ENCODE results near the gene PREX1. TPM values are rescaled to one million over a fixed set of nuclear protein-coding genes. Genes with fewer than 3 reads are reported as not detected.
"Not testable (repeated sequence)": the region's sequence is repeated elsewhere in the genome, so short reads cannot be mapped to it uniquely, and the experiment has no call there.

The PREX1 gene
- total RNA-seq, 1 donor from 2014 or later = 65.5 TPM

DNA sequence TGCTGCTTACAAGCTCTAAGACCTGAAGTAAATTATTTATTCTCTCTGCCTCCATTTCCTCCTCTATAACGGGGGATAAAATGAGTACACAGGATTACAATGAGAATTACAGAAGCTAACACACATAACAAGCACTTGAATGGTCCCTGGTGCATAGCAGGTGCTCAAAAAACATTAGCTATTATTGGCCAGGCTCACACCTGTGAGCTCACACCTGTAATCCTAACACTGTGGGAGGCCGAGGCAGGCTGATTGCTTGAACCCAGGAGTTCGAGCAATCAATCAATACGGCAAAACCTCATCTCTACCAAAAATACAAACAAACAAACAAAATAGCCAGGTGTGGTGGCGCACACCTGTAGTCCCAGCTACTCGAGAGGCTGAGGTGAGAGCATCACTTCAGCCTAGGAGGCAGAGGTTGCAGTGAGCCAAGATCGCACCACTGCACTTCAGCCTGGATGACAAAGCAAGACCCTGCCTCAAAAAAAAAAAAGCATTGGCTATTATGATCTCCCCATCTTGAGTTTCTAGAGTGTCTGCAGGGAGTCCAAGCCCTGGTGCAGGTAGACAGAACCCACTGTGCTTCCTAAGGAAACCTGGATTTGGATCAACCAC lies 68.1 kb downstream of the PREX1 start:
- peak overlapping the region; percentile 75 for H3K4me3 Mint-ChIP-seq
- intact Hi-C loops (cut with micrococcal nuclease) = loop anchor here (1.0 to 10.0 kb wide), 6 partner anchors 10 to 405 kb away; no protein-coding TSS in a partner anchor
- H3K4me1 Mint-ChIP-seq = peaks cover 73% of the 10 kb centered on the region
- peaks cover 12% of the 10 kb centered on the region for H3K9me3 Mint-ChIP-seq
- H3K27ac Mint-ChIP-seq = peak overlapping the region; percentile 97
- H3K27me3 Mint-ChIP-seq = no peaks in the 10 kb centered on the region
- peaks cover 52% of the 10 kb centered on the region for H3K36me3 Mint-ChIP-seq (ENCODE audit: low read depth)
- peak; percentile 70 for DNase-seq

- no peak for DNase-seq
- intact Hi-C loops (cut with micrococcal nuclease) = no loop called here
- Mint-ChIP-seq H3K27me3 (no peaks in the 10 kb centered on the region), H3K27ac (peak overlapping the region; percentile 61), H3K9me3 (peaks cover 16% of the 10 kb centered on the region), H3K36me3 (ENCODE audit: low read depth) (peaks cover 51% of the 10 kb centered on the region), H3K4me3 (no peak overlapping the region), H3K4me1 (peaks cover 71% of the 10 kb centered on the region)
These were observed 69.5 kb downstream of the PREX1 start for GRCh38 chr20:48758206-48758820.

- intact Hi-C loops (cut with micrococcal nuclease); DNase-seq: not testable (repeated sequence)
- H3K36me3 Mint-ChIP-seq (ENCODE audit: low read depth) = peaks cover 54% of the 10 kb centered on the region
These were observed 71.0 kb downstream of the PREX1 start for GRCh38 chr20:48756774-48757173.

DNA sequence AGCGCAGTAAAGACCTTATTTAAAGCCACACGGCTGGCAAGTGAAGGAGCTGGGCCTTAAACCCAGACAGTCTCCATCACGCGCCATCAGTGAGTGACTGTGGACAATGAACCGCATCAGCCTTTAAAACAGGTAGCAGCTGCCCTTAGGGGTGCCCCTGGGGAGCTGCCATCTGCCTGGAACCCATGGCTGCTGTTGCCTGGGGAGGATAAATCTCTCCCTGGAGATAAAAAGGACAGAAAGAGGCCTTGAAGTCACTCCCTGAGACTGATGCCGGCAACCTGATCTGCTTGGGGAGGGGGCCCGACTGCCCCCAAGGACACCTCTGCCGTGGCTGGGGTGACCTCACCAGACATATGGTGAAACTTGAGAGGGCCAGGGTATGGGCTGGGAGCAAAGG lies 73.5 kb downstream of the PREX1 start:
- Mint-ChIP-seq H3K27ac (no peak overlapping the region), H3K27me3 (no peaks in the 10 kb centered on the region), H3K9me3 (peaks cover 21% of the 10 kb centered on the region), H3K4me1 (peaks cover 70% of the 10 kb centered on the region), H3K4me3 (no peak overlapping the region), H3K36me3 (ENCODE audit: low read depth) (peaks cover 57% of the 10 kb centered on the region)
- intact Hi-C loops (cut with micrococcal nuclease) = no loop called here
- no peak for DNase-seq

More at GRCh38 chr20:48756774-48757173, 71.0 kb downstream of the PREX1 start:
- H3K27me3 Mint-ChIP-seq, H3K4me3 Mint-ChIP-seq: not testable (repeated sequence)
- H3K9me3 Mint-ChIP-seq = peaks cover 21% of the 10 kb centered on the region
- H3K27ac Mint-ChIP-seq = peak overlapping the region; percentile 66
- H3K4me1 Mint-ChIP-seq = peaks cover 73% of the 10 kb centered on the region

- H3K4me3 Mint-ChIP-seq = no peak overlapping the region
- intact Hi-C loops (cut with micrococcal nuclease) = no loop called here
- peaks cover 70% of the 10 kb centered on the region for H3K4me1 Mint-ChIP-seq
- H3K36me3 Mint-ChIP-seq (ENCODE audit: low read depth) = peaks cover 54% of the 10 kb centered on the region
- peak overlapping the region; percentile 84 for H3K27ac Mint-ChIP-seq
- H3K9me3 Mint-ChIP-seq = peaks cover 21% of the 10 kb centered on the region
- no peak for DNase-seq
- H3K27me3 Mint-ChIP-seq = no peaks in the 10 kb centered on the region
These were observed 74.8 kb downstream of the PREX1 start for GRCh38 chr20:48752963-48753362.

GRCh38 chr20:48751871-48752270 lies 75.9 kb downstream of the PREX1 start:
- peaks cover 19% of the 10 kb centered on the region for H3K9me3 Mint-ChIP-seq
- H3K4me3 Mint-ChIP-seq = peak overlapping the region; percentile 58
- no peaks in the 10 kb centered on the region for H3K27me3 Mint-ChIP-seq
- peaks cover 48% of the 10 kb centered on the region for H3K36me3 Mint-ChIP-seq (ENCODE audit: low read depth)
- H3K4me1 Mint-ChIP-seq = peaks cover 61% of the 10 kb centered on the region
- intact Hi-C loops (cut with micrococcal nuclease) = loop anchor here (1.0 kb wide), 1 partner anchor 13 kb away; no protein-coding TSS in a partner anchor
- peak overlapping the region; percentile 82 for H3K27ac Mint-ChIP-seq
- no peak for DNase-seq

DNA sequence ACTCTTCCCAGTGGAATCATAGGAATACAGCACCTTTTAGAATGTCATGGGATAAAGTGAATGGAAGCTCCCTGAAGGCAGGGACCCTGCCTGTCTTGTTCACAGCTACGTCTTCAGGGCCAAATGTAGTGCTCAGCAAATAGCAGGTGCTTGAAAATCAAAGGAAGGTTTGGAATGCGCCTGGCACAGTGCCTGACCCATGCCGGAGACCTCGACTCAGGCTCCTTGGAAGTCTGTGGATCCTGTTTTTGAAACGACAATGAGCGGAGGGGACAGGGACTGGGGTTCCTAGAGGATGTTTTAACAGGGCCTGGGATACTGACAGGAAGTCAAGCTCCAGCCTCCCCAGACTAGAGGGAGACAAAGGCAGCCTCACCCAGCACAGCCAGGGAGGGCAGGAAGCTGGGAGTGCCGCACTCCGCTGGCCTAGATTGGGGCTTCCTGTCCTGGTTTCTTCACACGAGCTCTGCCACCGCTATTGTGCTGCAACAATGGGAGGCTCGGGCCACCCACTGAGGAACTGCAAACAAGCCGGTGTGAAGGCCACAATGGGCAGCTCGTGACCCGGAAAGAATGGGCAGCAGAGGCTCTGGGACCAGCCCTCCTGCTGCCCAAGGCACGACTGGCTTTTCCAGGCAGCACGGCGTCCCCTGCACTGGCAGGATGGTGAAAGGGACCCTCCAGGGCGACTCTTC lies 76.7 kb downstream of the PREX1 start:
- H3K27ac Mint-ChIP-seq = peak overlapping the region; percentile 82
- intact Hi-C loops (cut with micrococcal nuclease) = loop anchor here (1.0 kb wide), 1 partner anchor 12 kb away; no protein-coding TSS in a partner anchor
- peaks cover 43% of the 10 kb centered on the region for H3K36me3 Mint-ChIP-seq (ENCODE audit: low read depth)
- H3K4me3 Mint-ChIP-seq = peak overlapping the region; percentile 58
- peak; percentile 82 for DNase-seq
- H3K4me1 Mint-ChIP-seq = peaks cover 55% of the 10 kb centered on the region
- H3K9me3 Mint-ChIP-seq = peaks cover 14% of the 10 kb centered on the region
- no peaks in the 10 kb centered on the region for H3K27me3 Mint-ChIP-seq

DNA sequence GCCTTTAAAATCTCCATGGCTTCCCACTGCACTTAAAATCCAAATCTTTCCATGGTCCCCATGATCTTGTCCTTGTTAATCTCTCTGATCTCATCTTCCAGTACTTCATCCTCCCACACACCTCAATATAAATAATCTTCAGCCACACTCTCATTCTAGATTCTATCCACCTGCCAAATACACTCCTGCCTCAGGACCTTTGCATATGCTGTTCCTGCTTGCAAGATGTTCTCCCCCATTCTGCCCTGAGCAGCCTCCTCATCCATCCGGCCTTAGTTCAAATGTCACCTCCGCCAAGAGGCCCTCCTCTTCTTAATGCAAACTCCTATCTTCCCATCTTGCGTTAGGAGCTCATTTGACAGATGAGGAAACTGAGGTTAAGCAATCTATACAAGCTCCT lies 77.4 kb downstream of the PREX1 start:
- peaks cover 38% of the 10 kb centered on the region for H3K36me3 Mint-ChIP-seq (ENCODE audit: low read depth)
- intact Hi-C loops (cut with micrococcal nuclease) = no loop called here
- peaks cover 14% of the 10 kb centered on the region for H3K9me3 Mint-ChIP-seq
- peaks cover 57% of the 10 kb centered on the region for H3K4me1 Mint-ChIP-seq
- DNase-seq = no peak
- H3K27ac Mint-ChIP-seq = peak overlapping the region; percentile 1
- H3K4me3 Mint-ChIP-seq = no peak overlapping the region
- H3K27me3 Mint-ChIP-seq = no peaks in the 10 kb centered on the region

- intact Hi-C loops (cut with micrococcal nuclease) = no loop called here
- H3K27ac Mint-ChIP-seq = peak overlapping the region; percentile 18
- H3K4me3 Mint-ChIP-seq = peak overlapping the region; percentile 18
- no peak for DNase-seq
- peaks cover 55% of the 10 kb centered on the region for H3K4me1 Mint-ChIP-seq
- no peaks in the 10 kb centered on the region for H3K27me3 Mint-ChIP-seq
- peaks cover 9% of the 10 kb centered on the region for H3K9me3 Mint-ChIP-seq
- H3K36me3 Mint-ChIP-seq (ENCODE audit: low read depth) = peaks cover 34% of the 10 kb centered on the region
These were observed 78.4 kb downstream of the PREX1 start for GRCh38 chr20:48749437-48749836.

DNA sequence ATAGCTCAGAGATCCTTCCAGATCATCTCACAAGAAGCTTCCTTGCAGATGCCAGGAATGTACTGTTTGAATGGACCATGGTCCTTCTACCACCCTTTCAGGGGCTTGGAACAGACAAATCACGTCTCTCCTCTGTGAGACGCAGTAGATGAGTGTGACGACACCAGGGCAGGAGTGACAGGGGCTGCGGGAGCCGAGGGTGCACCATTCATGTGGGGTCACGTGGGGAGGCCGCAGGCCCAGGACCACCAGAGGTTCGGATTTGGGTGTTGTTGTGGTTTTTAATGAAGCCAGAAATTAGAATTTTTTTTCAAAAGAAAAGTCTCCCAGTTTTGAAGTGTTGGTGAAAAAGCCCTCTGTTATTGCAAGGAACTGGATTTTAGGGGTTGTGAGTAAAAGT lies 79.2 kb downstream of the PREX1 start:
- Mint-ChIP-seq H3K9me3 (peaks cover 5% of the 10 kb centered on the region), H3K36me3 (ENCODE audit: low read depth) (peaks cover 35% of the 10 kb centered on the region)

DNA sequence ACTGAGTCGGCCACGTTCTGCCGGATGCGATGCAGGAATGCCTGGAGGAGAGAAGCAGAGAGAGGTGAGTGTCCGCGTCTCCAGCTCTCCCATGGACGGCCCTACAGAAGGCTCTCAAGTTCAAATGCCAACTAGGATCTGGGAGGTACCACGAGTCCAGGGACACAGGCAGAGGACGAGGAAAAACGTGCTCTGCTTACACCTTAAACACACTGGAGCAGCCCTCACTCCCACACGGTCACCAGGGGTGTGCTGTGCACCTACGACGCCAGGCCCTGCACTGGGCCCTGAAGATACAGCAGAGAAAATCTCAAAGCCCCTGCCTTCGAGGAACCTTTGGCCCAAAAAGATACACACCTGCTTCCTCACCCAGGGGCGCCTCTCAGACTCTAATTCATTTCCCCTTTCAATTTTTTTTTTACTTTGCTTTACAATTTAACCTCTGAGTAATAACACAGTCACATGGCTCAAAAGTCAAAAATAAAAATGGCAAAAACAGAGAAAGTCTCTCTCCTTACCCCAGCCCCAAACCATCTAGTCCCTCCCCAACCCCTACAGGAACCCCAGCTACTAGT lies 79.9 kb downstream of the PREX1 start:
- Mint-ChIP-seq H3K4me1 (peaks cover 51% of the 10 kb centered on the region), H3K4me3 (no peak overlapping the region), H3K36me3 (ENCODE audit: low read depth) (peaks cover 38% of the 10 kb centered on the region), H3K27ac (peak overlapping the region; percentile 70), H3K27me3 (no peaks in the 10 kb centered on the region), H3K9me3 (peaks cover 4% of the 10 kb centered on the region)
- DNase-seq = no peak
- intact Hi-C loops (cut with micrococcal nuclease) = no loop called here

More for the DNA sequence above, 79.2 kb downstream of the PREX1 start:
- DNase-seq = no peak
- H3K27me3 Mint-ChIP-seq = no peaks in the 10 kb centered on the region
- H3K4me3 Mint-ChIP-seq = no peak overlapping the region
- intact Hi-C loops (cut with micrococcal nuclease) = no loop called here
- peaks cover 51% of the 10 kb centered on the region for H3K4me1 Mint-ChIP-seq
- peak overlapping the region; percentile 73 for H3K27ac Mint-ChIP-seq

- peaks cover 32% of the 10 kb centered on the region for H3K4me1 Mint-ChIP-seq
- no peak overlapping the region for H3K4me3 Mint-ChIP-seq
- peaks cover 31% of the 10 kb centered on the region for H3K36me3 Mint-ChIP-seq (ENCODE audit: low read depth)
- DNase-seq = no peak
- no peaks in the 10 kb centered on the region for H3K9me3 Mint-ChIP-seq
- no peak overlapping the region for H3K27ac Mint-ChIP-seq
- H3K27me3 Mint-ChIP-seq = no peaks in the 10 kb centered on the region
- intact Hi-C loops (cut with micrococcal nuclease) = no loop called here
These were observed 82.5 kb downstream of the PREX1 start for GRCh38 chr20:48745330-48745729.

DNA sequence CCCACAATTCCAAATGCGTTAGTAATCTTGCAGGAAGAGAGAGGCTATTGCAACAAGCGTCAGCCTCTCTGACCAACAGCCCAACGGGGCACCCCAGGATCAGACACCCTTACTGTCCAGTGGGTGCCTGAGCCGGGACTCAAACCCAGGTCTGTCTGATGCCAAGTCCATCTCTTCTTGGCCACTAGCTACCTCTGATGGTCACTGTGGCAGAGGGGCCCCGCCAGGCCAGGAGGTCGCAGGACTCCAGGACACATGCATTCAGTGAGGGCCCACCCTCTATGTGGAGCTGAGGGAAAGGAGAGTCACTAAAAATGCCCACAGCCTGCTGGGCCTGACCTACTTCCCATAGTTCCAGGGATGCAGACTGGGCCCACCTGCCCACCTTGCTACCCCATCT lies 83.3 kb downstream of the PREX1 start:
- peaks cover 32% of the 10 kb centered on the region for H3K36me3 Mint-ChIP-seq (ENCODE audit: low read depth)
- no peaks in the 10 kb centered on the region for H3K27me3 Mint-ChIP-seq
- no peak overlapping the region for H3K4me3 Mint-ChIP-seq
- DNase-seq = no peak
- H3K9me3 Mint-ChIP-seq = no peaks in the 10 kb centered on the region
- no peak overlapping the region for H3K27ac Mint-ChIP-seq
- peaks cover 34% of the 10 kb centered on the region for H3K4me1 Mint-ChIP-seq
- intact Hi-C loops (cut with micrococcal nuclease) = no loop called here

- no peak for DNase-seq
- Mint-ChIP-seq H3K27ac (peak overlapping the region; percentile 32), H3K9me3 (no peaks in the 10 kb centered on the region), H3K4me1 (peaks cover 36% of the 10 kb centered on the region), H3K27me3 (no peaks in the 10 kb centered on the region), H3K36me3 (ENCODE audit: low read depth) (peaks cover 30% of the 10 kb centered on the region), H3K4me3 (no peak overlapping the region)
- intact Hi-C loops (cut with micrococcal nuclease) = no loop called here
These were observed 84.0 kb downstream of the PREX1 start for GRCh38 chr20:48743807-48744206.

All from activated CD4-positive, alpha-beta T cell treated with anti-CD3 and anti-CD28 coated beads, Interleukin-2, amount 10 ng/mL, durations not matched to agents 24 days and 14 days (primary cell).